PC-9 (cell line): ENCODE results near the gene ILF2. TPM values are rescaled to one million over a fixed set of nuclear protein-coding genes. Genes with fewer than 3 reads are reported as not detected.

Source experiments
- BruUV-seq: library from RNA; stranded (reverse); fragments of 400-500 nt; replicated peaks from 2 replicates; lab custom pipeline; 2021; lab: Mats Ljungman, UMichigan
- CTCF ChIA-PET: fragments of 300-600 bp; sonication (Branson Sonifier 250); formaldehyde crosslinking; loops from one replicate; lab custom pipeline; 2022; ENCODE audit warnings: antibody characterized with exemption; lab: Charles Lee
- POLR2A ChIA-PET: fragments of 300-600 bp; sonication (Branson Sonifier 250); formaldehyde crosslinking; loops from one replicate; lab custom pipeline; 2022; ENCODE audit warnings: antibody characterized with exemption; ENCODE audit not compliant: unreplicated experiment; lab: Charles Lee
- DNase-seq, 2 experiments: peaks; one replicate each; pipeline versions ENCODE4 v3.0.0 to v3.0.0-alpha.2; 2015 to 2022; ENCODE audit warnings: mixed read lengths in 1 of 2
- H2AFZ ChIP-seq: fragments of 200-600 bp; sonication (generic); 2 replicates; pipeline ENCODE4 v1.8.1; 2017; ENCODE audit warnings: antibody characterized with exemption
- H3F3A ChIP-seq: fragments of 200-600 bp; sonication (generic); 2 replicates; pipeline ENCODE4 v1.8.1; 2017; ENCODE audit warnings: antibody characterized with exemption, mild to moderate bottlenecking, low read depth; ENCODE audit not compliant: insufficient read depth
- H3K27ac ChIP-seq: fragments of 200-600 bp; sonication (generic); 2 replicates; pipeline ENCODE4 v1.6.1; 2016; ENCODE audit warnings: mixed run types
- H3K27me3 ChIP-seq: fragments of 200-600 bp; sonication (generic); 2 replicates; pipeline ENCODE4 v1.6.1; 2016; ENCODE audit warnings: low read depth, mixed run types; ENCODE audit not compliant: insufficient read depth
- H3K36me3 ChIP-seq: fragments of 200-600 bp; sonication (generic); 2 replicates; pipeline ENCODE4 v1.6.1; 2016; ENCODE audit warnings: low read depth, mixed run types
- H3K4me1 ChIP-seq: fragments of 200-600 bp; sonication (generic); replicated peaks from 2 replicates; pipeline ENCODE4 v1.6.1; 2016; ENCODE audit warnings: mixed run types; ENCODE audit not compliant: insufficient read depth
- H3K4me2 ChIP-seq: fragments of 200-600 bp; sonication (generic); 2 replicates; pipeline ENCODE4 v1.6.1; 2017; ENCODE audit warnings: mixed run types
- H3K4me3 ChIP-seq: fragments of 200-600 bp; sonication (generic); 2 replicates; pipeline ENCODE4 v1.6.1; 2016; ENCODE audit warnings: mixed run types
- H3K79me2 ChIP-seq: fragments of 200-600 bp; sonication (generic); 2 replicates; pipeline ENCODE4 v1.6.1; 2017; ENCODE audit warnings: low read depth, mixed run types
- H3K9me2 ChIP-seq: fragments of 200-600 bp; sonication (generic); 2 replicates; pipeline ENCODE4 v1.8.1; 2017; ENCODE audit warnings: mild to moderate bottlenecking; ENCODE audit not compliant: insufficient read depth
- H3K9me3 ChIP-seq: fragments of 200-600 bp; sonication (generic); 2 replicates; pipeline ENCODE4 v1.8.1; 2016; ENCODE audit warnings: low read depth; ENCODE audit not compliant: insufficient read depth
- H4K20me1 ChIP-seq: fragments of 200-600 bp; sonication (generic); 2 replicates; pipeline ENCODE4 v1.8.1; 2017; ENCODE audit not compliant: insufficient read depth
- EZH2 ChIP-seq: fragments of 200-600 bp; sonication (generic); IDR thresholded peaks from 2 replicates; pipeline ENCODE4 v1.8.0; 2017; ENCODE audit warnings: antibody characterized with exemption, low read depth
- intact Hi-C: fragments of 100-400 bp; cut with micrococcal nuclease; formaldehyde crosslinking; loops from one replicate; pipeline ENCODE4 v1.10.0; 2022; ENCODE audit not compliant: unreplicated experiment
- total RNA-seq: library from RNA; stranded (reverse); gene quantifications from 2 replicates; pipeline ENCODE4 v1.2.3, GENCODE V29; 2021
- TF ChIP-seq, protein P1 (sequence below): fragments of 200-600 bp; sonication (generic); conservative IDR thresholded peaks from 2 replicates; pipeline ENCODE4 v1.6.1; 2017; ENCODE audit warnings: mixed run types, antibody characterized with exemption, mild to moderate bottlenecking, moderate library complexity

The ILF2 gene
- total RNA-seq, 1 experiment from 2014 or later = 145 TPM

GRCh38 chr1:153627715-153628626 lies 42.8 kb downstream of the ILF2 start, which contains the start of gene S100A1:
Gene S100A1 (plus strand): TSS chr1:153628434. CDS start chr1:153630522, 2,088 bp downstream.
- no TSS peak for BruUV-seq
- no peak for TF ChIP-seq EZH2
- TF ChIP-seq, protein P1, sequence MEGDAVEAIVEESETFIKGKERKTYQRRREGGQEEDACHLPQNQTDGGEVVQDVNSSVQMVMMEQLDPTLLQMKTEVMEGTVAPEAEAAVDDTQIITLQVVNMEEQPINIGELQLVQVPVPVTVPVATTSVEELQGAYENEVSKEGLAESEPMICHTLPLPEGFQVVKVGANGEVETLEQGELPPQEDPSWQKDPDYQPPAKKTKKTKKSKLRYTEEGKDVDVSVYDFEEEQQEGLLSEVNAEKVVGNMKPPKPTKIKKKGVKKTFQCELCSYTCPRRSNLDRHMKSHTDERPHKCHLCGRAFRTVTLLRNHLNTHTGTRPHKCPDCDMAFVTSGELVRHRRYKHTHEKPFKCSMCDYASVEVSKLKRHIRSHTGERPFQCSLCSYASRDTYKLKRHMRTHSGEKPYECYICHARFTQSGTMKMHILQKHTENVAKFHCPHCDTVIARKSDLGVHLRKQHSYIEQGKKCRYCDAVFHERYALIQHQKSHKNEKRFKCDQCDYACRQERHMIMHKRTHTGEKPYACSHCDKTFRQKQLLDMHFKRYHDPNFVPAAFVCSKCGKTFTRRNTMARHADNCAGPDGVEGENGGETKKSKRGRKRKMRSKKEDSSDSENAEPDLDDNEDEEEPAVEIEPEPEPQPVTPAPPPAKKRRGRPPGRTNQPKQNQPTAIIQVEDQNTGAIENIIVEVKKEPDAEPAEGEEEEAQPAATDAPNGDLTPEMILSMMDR = peak; percentile 93
- no peaks in the 10 kb centered on the region for H4K20me1 ChIP-seq
- peak within 1 kb of the TSS; percentile 88 for H3K27ac ChIP-seq
- H2AFZ ChIP-seq = no peak within 1 kb of the TSS
- H3K9me3 ChIP-seq = no peaks in the 10 kb centered on the region
- ChIA-PET CTCF (interaction anchor here (0.5 to 1.9 kb wide), 16 partner anchors 9 to 375 kb away, joined by 3 to 19 read pairs (median 6); partner anchors contain the start of genes S100A14 and S100A16), POLR2A (interaction anchor here (0.6 to 2.4 kb wide), 9 partner anchors 12 to 335 kb away, joined by 3 to 32 read pairs (median 6); partner anchors contain the start of genes S100A14, S100A16 and SLC39A1)
- peaks cover 32% of the 10 kb centered on the region for H3K4me1 ChIP-seq
- H3K27me3 ChIP-seq = no peaks in the 10 kb centered on the region
- peak within 1 kb of the TSS; percentile 69 for H3K4me3 ChIP-seq
- H3K36me3 ChIP-seq = peaks cover 14% of the 10 kb centered on the region; the same call in 1 of the 2 replicates
- peak within 1 kb of the TSS; percentile 100 for H3K4me2 ChIP-seq
- intact Hi-C loops = loop anchor here (1.0 to 2.0 kb wide), 4 partner anchors 20 to 117 kb away; no protein-coding TSS in a partner anchor
- H3K9me2 ChIP-seq = no peaks in the 10 kb centered on the region
- peaks cover 17% of the 10 kb centered on the region for H3F3A ChIP-seq
- no peak for DNase-seq
- H3K79me2 ChIP-seq = peaks cover 36% of the 10 kb centered on the region

- no peaks in the 10 kb centered on the region for H3K27me3 ChIP-seq
- peak within 1 kb of the TSS; percentile 74 for H2AFZ ChIP-seq
- intact Hi-C loops = loop anchor here (1.0 to 2.0 kb wide), 4 partner anchors 19 to 116 kb away; no protein-coding TSS in a partner anchor
- H3K9me3 ChIP-seq = no peaks in the 10 kb centered on the region
- H3K4me2 ChIP-seq = peak within 1 kb of the TSS; percentile 100
- ChIA-PET POLR2A (interaction anchor here (0.6 to 2.4 kb wide), 11 partner anchors 12 to 336 kb away, joined by 3 to 32 read pairs (median 6); partner anchors contain the start of genes S100A14, S100A16 and SLC39A1), CTCF (interaction anchor here (0.5 to 1.9 kb wide), 16 partner anchors 8 to 375 kb away, joined by 3 to 19 read pairs (median 6); partner anchors contain the start of genes S100A14 and S100A16)
- H3K36me3 ChIP-seq = peaks cover 19% of the 10 kb centered on the region; the same call in 1 of the 2 replicates
- H3F3A ChIP-seq = peaks cover 17% of the 10 kb centered on the region
- H3K27ac ChIP-seq = peak within 1 kb of the TSS; percentile 88
- H3K4me3 ChIP-seq = peak within 1 kb of the TSS; percentile 69
- no peaks in the 10 kb centered on the region for H3K9me2 ChIP-seq
- TF ChIP-seq, protein P1 = no peak; the same call in 1 of the 2 replicates
- TF ChIP-seq EZH2 = no peak
- H3K4me1 ChIP-seq = peaks cover 31% of the 10 kb centered on the region
- no peaks in the 10 kb centered on the region for H4K20me1 ChIP-seq
- BruUV-seq = TSS peak; percentile 65
- peak; percentile 91 to 95 for DNase-seq
- H3K79me2 ChIP-seq = peaks cover 36% of the 10 kb centered on the region
Measured at GRCh38 chr1:153626904-153627714, 43.7 kb downstream of the ILF2 start, which contains the start of gene S100A13. Gene S100A13 (minus strand): TSS chr1:153627505. CDS start chr1:153626472, 1,033 bp downstream.
